Fibroblast of lung (primary cell): ENCODE data around the gene CXCL9. TPM values are rescaled to one million over a fixed set of nuclear protein-coding genes. Genes with fewer than 3 reads are reported as not detected.
A peak's percentile ranks its signal among the peaks of the same experiment; 100 is the strongest.

ENCODE experiments used
- DNase-seq, 2 donors: peaks; one replicate each; pipeline versions ENCODE4 v3.0.0 to v3.0.0-alpha.2; 2010; ENCODE audit warnings: low read depth in 2 of 2
- H2AFZ ChIP-seq: 2 replicates; pipeline ENCODE4 v1.5.1; 2012; ENCODE audit warnings: low read length, control low read depth, inconsistent platforms
- H3K27ac ChIP-seq: 2 replicates; pipeline ENCODE4 v1.5.1; 2011; ENCODE audit warnings: low read length, control low read depth; ENCODE audit not compliant: insufficient read depth
- H3K27me3 ChIP-seq: 2 replicates; pipeline ENCODE4 v1.5.1; 2011; ENCODE audit warnings: mild to moderate bottlenecking, low read length; ENCODE audit not compliant: control insufficient read depth, insufficient read depth
- H3K36me3 ChIP-seq: 2 replicates; pipeline ENCODE4 v1.5.1; 2011; ENCODE audit warnings: low read length; ENCODE audit not compliant: control insufficient read depth, insufficient read depth
- H3K4me1 ChIP-seq: 2 replicates; pipeline ENCODE4 v1.5.1; 2011; ENCODE audit warnings: low read length; ENCODE audit not compliant: control insufficient read depth, insufficient read depth; ENCODE audit errors: extremely low read depth
- H3K4me2 ChIP-seq: 2 replicates; pipeline ENCODE4 v1.5.1; 2011; ENCODE audit warnings: low read length, control low read depth; ENCODE audit not compliant: insufficient read depth; ENCODE audit errors: extremely low read depth
- H3K4me3 ChIP-seq, 4 experiments: fragments of 200-600 bp in 1 of 4; sonication (generic) in 1 of 4; replicated peaks in 1 of 4; 2 replicates each; pipeline ENCODE4 v1.5.1; 2011 to 2016; ENCODE audit warnings: low read length in 4 of 4, low read depth in 3 of 4, mild to moderate bottlenecking in 3 of 4, control low read depth in 2 of 4, inconsistent platforms in 1 of 4, mixed read lengths in 1 of 4; ENCODE audit not compliant: insufficient read depth in 1 of 4; ENCODE audit errors: control extremely low read depth in 1 of 4
- H3K79me2 ChIP-seq: 2 replicates; pipeline ENCODE4 v1.5.1; 2012; ENCODE audit warnings: mild to moderate bottlenecking, low read length, inconsistent platforms; ENCODE audit not compliant: control insufficient read depth, insufficient read depth
- H3K9ac ChIP-seq: 2 replicates; pipeline ENCODE4 v1.5.1; 2011; ENCODE audit warnings: mild to moderate bottlenecking, low read length, control low read depth; ENCODE audit not compliant: insufficient read depth
- H3K9me3 ChIP-seq: 2 replicates; pipeline ENCODE4 v1.5.1; 2012; ENCODE audit warnings: low read depth, low read length; ENCODE audit not compliant: control insufficient read depth, insufficient read depth
- H4K20me1 ChIP-seq: 2 replicates; pipeline ENCODE4 v1.5.1; 2011; ENCODE audit warnings: low read length; ENCODE audit not compliant: control insufficient read depth, insufficient read depth; ENCODE audit errors: extremely low read depth
- CTCF ChIP-seq, 2 donors: IDR thresholded peaks in 1 of 2; conservative IDR thresholded peaks in 1 of 2; 1 replicate in 1 of 2; 2 replicates in 1 of 2; pipeline ENCODE4 v1.5.1; 2011 to 2012; ENCODE audit warnings: low read length in 2 of 2, control low read depth in 1 of 2, inconsistent platforms in 1 of 2, low read depth in 1 of 2, mild to moderate bottlenecking in 1 of 2
- EZH2 ChIP-seq: IDR thresholded peaks from 2 replicates; pipeline ENCODE4 v1.5.1; 2012; ENCODE audit warnings: low read length, control low read depth, mild to moderate bottlenecking; ENCODE audit errors: missing control alignments
- polyA plus RNA-seq, 2 donors: library from polyadenylated mRNA; depleted of rRNA in 1 of 2; stranded (reverse) in 1 of 2; unstranded in 1 of 2; fragments of >200 nt; gene quantifications; 2 replicates each; pipeline ENCODE4 v1.2.1, GENCODE V29; 2011 to 2012; ENCODE audit warnings: missing spikeins in 1 of 2
- total RNA-seq: library from RNA; depleted of rRNA; stranded (reverse); fragments of >200 nt; gene quantifications from 2 replicates; pipeline ENCODE4 v1.2.1, GENCODE V29; 2014

The CXCL9 gene
- total and polyA plus RNA-seq, 2 donors (not counting 1 experiment from before 2014, with no cell fraction given), result not detected

GRCh38 chr4:76029300-76029699, 22.0 kb upstream of the CXCL9 start:
- Histone ChIP-seq H3K4me2 (no peak overlapping the region), H3K9ac (no peak overlapping the region), H4K20me1 (no peaks in the 10 kb centered on the region), H3K36me3 (no peaks in the 10 kb centered on the region), H3K27me3 (no peaks in the 10 kb centered on the region), H3K79me2 (no peaks in the 10 kb centered on the region), H3K9me3 (no peaks in the 10 kb centered on the region), H3K27ac (no peak overlapping the region), H2AFZ (no peak overlapping the region), H3K4me3 (no peak overlapping the region), H3K4me1 (peaks cover 2% of the 10 kb centered on the region)
- TF ChIP-seq EZH2 (no peak), CTCF (conservative IDR thresholded peaks at IDR 0.05 in 1 of 2, IDR thresholded peaks at IDR 0.05 in 1 of 2; ENCODE audit: low read depth in 1 of 2, low read length in 2 of 2) (no peak)
- DNase-seq, result no peak

DNA sequence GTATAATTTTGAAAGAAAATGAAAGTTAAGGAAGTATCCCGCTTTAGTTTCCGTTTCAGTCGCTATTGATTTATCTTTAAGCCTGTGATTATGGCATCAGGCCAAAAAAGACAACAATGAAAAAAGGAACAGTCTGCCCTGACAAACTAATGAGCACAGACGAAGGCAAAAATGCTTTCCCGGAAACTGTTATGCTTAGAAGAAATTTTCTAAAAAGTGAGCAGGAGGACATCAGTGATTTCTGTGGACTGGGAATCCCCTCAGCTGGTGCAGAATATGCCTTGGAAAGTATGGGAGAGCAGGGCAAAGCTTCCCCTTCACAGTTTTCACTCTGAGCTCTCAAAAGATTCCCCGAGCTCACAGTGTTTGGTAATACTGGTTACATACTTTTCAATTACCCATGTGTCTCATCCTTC, 21.0 kb upstream of the CXCL9 start:
- no peaks in the 10 kb centered on the region for H4K20me1 ChIP-seq
- no peak overlapping the region for H3K9ac ChIP-seq
- H3K4me3 ChIP-seq, result peak overlapping the region; percentile 1 to 71 (median 28)
- H2AFZ ChIP-seq, result peak overlapping the region; percentile 83
- TF ChIP-seq CTCF (conservative IDR thresholded peaks at IDR 0.05 in 1 of 2, IDR thresholded peaks at IDR 0.05 in 1 of 2; ENCODE audit: low read depth in 1 of 2, low read length in 2 of 2), result no peak
- TF ChIP-seq EZH2, result no peak
- H3K79me2 ChIP-seq, result no peaks in the 10 kb centered on the region
- no peaks in the 10 kb centered on the region for H3K27me3 ChIP-seq
- H3K27ac ChIP-seq, result no peak overlapping the region
- peak overlapping the region; percentile 55 for H3K4me2 ChIP-seq
- H3K9me3 ChIP-seq, result no peaks in the 10 kb centered on the region
- H3K4me1 ChIP-seq, result peaks cover 2% of the 10 kb centered on the region
- peak in 1 of 2 donors; percentile 36 for DNase-seq
- no peaks in the 10 kb centered on the region for H3K36me3 ChIP-seq

- Histone ChIP-seq H3K4me3 (no peak overlapping the region), H4K20me1 (no peaks in the 10 kb centered on the region), H3K27ac (no peak overlapping the region), H3K27me3 (no peaks in the 10 kb centered on the region), H2AFZ (no peak overlapping the region), H3K4me1 (peaks cover 2% of the 10 kb centered on the region), H3K4me2 (no peak overlapping the region), H3K36me3 (no peaks in the 10 kb centered on the region), H3K9me3 (no peaks in the 10 kb centered on the region), H3K79me2 (no peaks in the 10 kb centered on the region), H3K9ac (no peak overlapping the region)
- DNase-seq, result no peak
- TF ChIP-seq CTCF (conservative IDR thresholded peaks at IDR 0.05 in 1 of 2, IDR thresholded peaks at IDR 0.05 in 1 of 2; ENCODE audit: low read depth in 1 of 2, low read length in 2 of 2), result no peak
- no peak for TF ChIP-seq EZH2
These were observed 16.8 kb upstream of the CXCL9 start for GRCh38 chr4:76024065-76024464.
